Loucy (cell line): ENCODE measurements around the gene C19orf25.

Source experiments
- H2AFZ ChIP-seq: fragments of 200-600 bp; sonication (generic); 2 replicates; pipeline ENCODE4 v1.6.0; 2016; ENCODE audit warnings: antibody characterized with exemption, mild to moderate bottlenecking, low read length, moderate library complexity
- H3F3A ChIP-seq: fragments of 200-600 bp; 2 replicates; pipeline ENCODE4 v1.6.0; 2016; ENCODE audit warnings: antibody characterized with exemption, low read depth, mild to moderate bottlenecking
- H3K27me3 ChIP-seq: fragments of 200-600 bp; sonication (generic); 2 replicates; pipeline ENCODE4 v1.6.1; 2014; ENCODE audit warnings: low read length, mild to moderate bottlenecking; ENCODE audit not compliant: insufficient read depth, poor library complexity, severe bottlenecking
- H3K36me3 ChIP-seq: fragments of 200-600 bp; sonication (generic); 2 replicates; pipeline ENCODE4 v1.6.1; 2016; ENCODE audit warnings: low read length; ENCODE audit not compliant: insufficient read depth
- H3K4me1 ChIP-seq: fragments of 200-600 bp; sonication (generic); 2 replicates; pipeline ENCODE4 v1.5.1; 2014; ENCODE audit warnings: low read length, mild to moderate bottlenecking; ENCODE audit not compliant: insufficient read depth, poor library complexity, severe bottlenecking
- H3K4me2 ChIP-seq: fragments of 200-600 bp; sonication (generic); 2 replicates; pipeline ENCODE4 v1.6.0; 2014; ENCODE audit warnings: antibody characterized with exemption, low read length, low read depth, mild to moderate bottlenecking; ENCODE audit not compliant: poor library complexity, severe bottlenecking
- H3K4me3 ChIP-seq: fragments of 200-600 bp; sonication (generic); 2 replicates; pipeline ENCODE4 v1.5.1; 2014; ENCODE audit warnings: low read length, mild to moderate bottlenecking, mixed read lengths; ENCODE audit not compliant: poor library complexity, severe bottlenecking
- H3K79me2 ChIP-seq: fragments of 200-600 bp; sonication (generic); 2 replicates; pipeline ENCODE4 v1.6.1; 2014; ENCODE audit warnings: low read length; ENCODE audit not compliant: insufficient read depth
- H3K9ac ChIP-seq: fragments of 200-600 bp; sonication (generic); 2 replicates; pipeline ENCODE4 v1.6.0; 2014; ENCODE audit warnings: mild to moderate bottlenecking, low read depth, low read length, moderate library complexity; ENCODE audit not compliant: poor library complexity, severe bottlenecking
- H3K9me2 ChIP-seq: fragments of 200-600 bp; sonication (generic); replicated peaks from 2 replicates; pipeline ENCODE4 v1.6.1; 2016; ENCODE audit warnings: low read depth, low read length, mixed read lengths
- H3K9me3 ChIP-seq: fragments of 200-600 bp; sonication (generic); 2 replicates; pipeline ENCODE4 v1.6.1; 2014; ENCODE audit warnings: mild to moderate bottlenecking, antibody characterized with exemption, low read length, low read depth; ENCODE audit not compliant: insufficient read depth
- H4K20me1 ChIP-seq: fragments of 200-600 bp; sonication (generic); 2 replicates; pipeline ENCODE4 v1.6.0; 2014; ENCODE audit warnings: antibody characterized with exemption, low read length, mild to moderate bottlenecking; ENCODE audit not compliant: insufficient read depth, poor library complexity, severe bottlenecking
- CTCF ChIP-seq: fragments of 200-600 bp; sonication (generic); conservative IDR thresholded peaks from 2 replicates; pipeline ENCODE4 v1.5.1; 2014; ENCODE audit warnings: mild to moderate bottlenecking, antibody characterized with exemption, low read length
- EZH2phosphoT487 ChIP-seq: fragments of 200-600 bp; IDR thresholded peaks from 2 replicates; pipeline ENCODE4 v1.6.1; 2018; ENCODE audit warnings: antibody characterized with exemption, mild to moderate bottlenecking, moderate library complexity, borderline replicate concordance

Gene C19orf25

GRCh38 chr19:1524287-1524971, 45.4 kb upstream of the C19orf25 start:
- TF ChIP-seq CTCF (no peak), EZH2phosphoT487 (no peak)
- no peaks in the 10 kb centered on the region for H3K27me3 ChIP-seq
- H3K9me2 ChIP-seq, result no peaks in the 10 kb centered on the region
- H3K4me2 ChIP-seq, result no peak overlapping the region
- H3K79me2 ChIP-seq, result no peaks in the 10 kb centered on the region
- no peak overlapping the region for H3K9ac ChIP-seq
- no peaks in the 10 kb centered on the region for H4K20me1 ChIP-seq
- H3K4me3 ChIP-seq, result no peak overlapping the region
- no peak overlapping the region for H2AFZ ChIP-seq
- H3K4me1 ChIP-seq, result no peaks in the 10 kb centered on the region
- H3K36me3 ChIP-seq, result no peaks in the 10 kb centered on the region
- no peaks in the 10 kb centered on the region for H3F3A ChIP-seq
- H3K9me3 ChIP-seq, result no peaks in the 10 kb centered on the region

GRCh38 chr19:1523412-1524286, 44.6 kb upstream of the C19orf25 start, which contains the start of gene PLK5:
TSS of gene PLK5 (plus strand) at chr19:1524077. CDS start at chr19:1526997, 2,920 bp downstream.
- Histone ChIP-seq H3K9ac (no peak within 1 kb of the TSS), H3K27me3 (no peaks in the 10 kb centered on the region)

GRCh38 chr19:1522838-1523237, 43.8 kb upstream of the C19orf25 start:
- Histone ChIP-seq H3K9me2 (no peaks in the 10 kb centered on the region), H3K36me3 (no peaks in the 10 kb centered on the region), H3K9ac (no peak overlapping the region), H4K20me1 (no peaks in the 10 kb centered on the region), H3K4me1 (no peaks in the 10 kb centered on the region), H3K4me2 (no peak overlapping the region), H3K79me2 (no peaks in the 10 kb centered on the region), H3K27me3 (no peaks in the 10 kb centered on the region), H3K4me3 (no peak overlapping the region), H3K9me3 (no peaks in the 10 kb centered on the region), H3F3A (no peaks in the 10 kb centered on the region), H2AFZ (no peak overlapping the region)
- TF ChIP-seq EZH2phosphoT487 (no peak), CTCF (no peak)

More at GRCh38 chr19:1523412-1524286, 44.6 kb upstream of the C19orf25 start, which contains the start of gene PLK5:
- no peaks in the 10 kb centered on the region for H3K36me3 ChIP-seq
- H3K9me3 ChIP-seq, result no peaks in the 10 kb centered on the region
- H2AFZ ChIP-seq, result no peak within 1 kb of the TSS
- H3K4me1 ChIP-seq, result no peaks in the 10 kb centered on the region
- no peaks in the 10 kb centered on the region for H3K9me2 ChIP-seq
- H3K79me2 ChIP-seq, result no peaks in the 10 kb centered on the region
- no peak within 1 kb of the TSS for H3K4me3 ChIP-seq
- no peaks in the 10 kb centered on the region for H4K20me1 ChIP-seq
- H3K4me2 ChIP-seq, result no peak within 1 kb of the TSS
- H3F3A ChIP-seq, result no peaks in the 10 kb centered on the region
- TF ChIP-seq EZH2phosphoT487, result no peak
